PFSK-1 (cell line): Measurements from ENCODE around the gene MFSD2A.

ENCODE experiments used
- FOXP2 ChIP-seq: optimal IDR thresholded peaks from 2 replicates; pipeline ENCODE3; 2011; ENCODE audit warnings: borderline replicate concordance, control low read depth, inconsistent platforms; ENCODE audit not compliant: insufficient read depth; ENCODE audit errors: extremely low read length, extremely low read depth
- POLR2AphosphoS5 ChIP-seq: IDR thresholded peaks from 2 replicates; pipeline ENCODE4 v1.6.1; 2012; ENCODE audit warnings: low read depth, mild to moderate bottlenecking, control low read depth, low read length, moderate library complexity
- SIN3A ChIP-seq: IDR thresholded peaks from 2 replicates; pipeline ENCODE4 v1.6.1; 2012; ENCODE audit warnings: mild to moderate bottlenecking, low read length, moderate library complexity, borderline replicate concordance; ENCODE audit not compliant: insufficient read depth
- TAF1 ChIP-seq: IDR thresholded peaks from 2 replicates; pipeline ENCODE4 v1.6.1; 2012; ENCODE audit warnings: low read length, control low read depth, borderline replicate concordance; ENCODE audit not compliant: insufficient read depth
- TF ChIP-seq, protein P1 (sequence below), 2 experiments: IDR thresholded peaks; 2 replicates each; pipeline versions ENCODE4 v1.6.1 to v1.8.0; 2011 to 2012; ENCODE audit warnings: low read depth in 2 of 2, low read length in 2 of 2, control low read depth in 1 of 2, inconsistent platforms in 1 of 2, mild to moderate bottlenecking in 1 of 2, moderate library complexity in 1 of 2; ENCODE audit not compliant: insufficient read depth in 1 of 2

MFSD2A gene

DNA sequence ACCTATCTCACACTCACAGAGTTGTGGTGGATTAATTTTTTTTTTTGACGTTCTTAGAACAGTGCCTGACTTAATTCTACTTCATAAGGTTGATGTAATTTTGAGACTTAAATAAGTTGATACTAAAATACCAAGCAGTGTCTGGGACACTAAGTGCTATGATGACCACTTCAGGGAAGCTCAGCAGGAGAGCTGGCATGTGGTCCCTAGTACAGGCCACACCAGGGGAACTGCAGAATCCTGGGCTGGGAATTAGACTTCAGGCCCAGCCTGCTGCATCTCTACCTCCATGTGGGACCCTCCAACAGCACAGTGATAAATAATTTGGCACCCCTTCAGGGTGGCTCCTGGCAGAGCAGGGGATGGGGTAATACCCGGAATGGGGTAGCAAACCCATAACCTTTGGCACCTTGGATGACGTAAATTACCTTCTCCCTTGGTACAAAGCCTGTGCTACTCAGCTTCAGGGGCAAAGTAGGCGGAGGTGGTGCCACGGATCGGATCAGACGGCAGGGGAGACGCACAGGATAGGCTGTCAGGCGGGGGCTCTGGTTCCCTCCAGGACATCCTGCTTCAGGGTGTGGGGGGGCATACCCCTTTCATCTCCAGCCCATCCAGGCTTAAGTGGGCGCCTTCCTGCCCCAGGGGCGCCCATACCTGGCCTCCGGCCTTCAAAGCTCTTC is 4.8 kb downstream of the MFSD2A start:
- no peak for TF ChIP-seq POLR2AphosphoS5
- TF ChIP-seq, protein P1, sequence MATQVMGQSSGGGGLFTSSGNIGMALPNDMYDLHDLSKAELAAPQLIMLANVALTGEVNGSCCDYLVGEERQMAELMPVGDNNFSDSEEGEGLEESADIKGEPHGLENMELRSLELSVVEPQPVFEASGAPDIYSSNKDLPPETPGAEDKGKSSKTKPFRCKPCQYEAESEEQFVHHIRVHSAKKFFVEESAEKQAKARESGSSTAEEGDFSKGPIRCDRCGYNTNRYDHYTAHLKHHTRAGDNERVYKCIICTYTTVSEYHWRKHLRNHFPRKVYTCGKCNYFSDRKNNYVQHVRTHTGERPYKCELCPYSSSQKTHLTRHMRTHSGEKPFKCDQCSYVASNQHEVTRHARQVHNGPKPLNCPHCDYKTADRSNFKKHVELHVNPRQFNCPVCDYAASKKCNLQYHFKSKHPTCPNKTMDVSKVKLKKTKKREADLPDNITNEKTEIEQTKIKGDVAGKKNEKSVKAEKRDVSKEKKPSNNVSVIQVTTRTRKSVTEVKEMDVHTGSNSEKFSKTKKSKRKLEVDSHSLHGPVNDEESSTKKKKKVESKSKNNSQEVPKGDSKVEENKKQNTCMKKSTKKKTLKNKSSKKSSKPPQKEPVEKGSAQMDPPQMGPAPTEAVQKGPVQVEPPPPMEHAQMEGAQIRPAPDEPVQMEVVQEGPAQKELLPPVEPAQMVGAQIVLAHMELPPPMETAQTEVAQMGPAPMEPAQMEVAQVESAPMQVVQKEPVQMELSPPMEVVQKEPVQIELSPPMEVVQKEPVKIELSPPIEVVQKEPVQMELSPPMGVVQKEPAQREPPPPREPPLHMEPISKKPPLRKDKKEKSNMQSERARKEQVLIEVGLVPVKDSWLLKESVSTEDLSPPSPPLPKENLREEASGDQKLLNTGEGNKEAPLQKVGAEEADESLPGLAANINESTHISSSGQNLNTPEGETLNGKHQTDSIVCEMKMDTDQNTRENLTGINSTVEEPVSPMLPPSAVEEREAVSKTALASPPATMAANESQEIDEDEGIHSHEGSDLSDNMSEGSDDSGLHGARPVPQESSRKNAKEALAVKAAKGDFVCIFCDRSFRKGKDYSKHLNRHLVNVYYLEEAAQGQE (IDR thresholded peaks at IDR 0.05; ENCODE audit: insufficient read depth in 1 of 2, low read depth in 2 of 2, low read length in 2 of 2) = no peak

DNA sequence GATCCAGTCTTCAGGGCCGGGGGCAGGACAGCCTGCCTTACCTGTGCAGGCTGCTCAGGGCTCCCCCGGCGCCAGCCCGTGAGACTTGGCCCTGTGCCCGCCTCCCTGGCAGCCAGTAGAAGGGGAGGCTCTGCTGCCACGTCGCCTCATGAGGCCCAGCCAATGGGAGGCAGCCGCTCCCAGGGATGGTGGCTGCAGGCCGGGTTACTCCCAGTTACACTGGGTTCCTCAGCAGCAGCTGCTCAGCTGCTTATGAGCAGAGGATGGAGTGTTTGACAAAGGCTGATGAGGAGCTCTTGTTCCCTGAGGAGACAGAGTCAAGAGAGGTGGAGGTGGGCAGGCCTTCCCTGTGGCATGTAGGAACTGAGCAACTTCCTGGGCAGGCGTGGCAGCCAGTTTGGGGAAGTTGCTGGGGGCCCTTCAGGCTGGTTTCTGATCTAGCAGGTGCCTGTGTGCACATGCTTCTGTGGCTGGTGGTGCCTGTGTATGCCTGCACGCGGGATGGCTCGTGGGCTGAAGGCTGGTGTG is 5.5 kb downstream of the MFSD2A start:
- TF ChIP-seq TAF1 = no peak
- no peak for TF ChIP-seq SIN3A
- TF ChIP-seq, protein P1 (IDR thresholded peaks at IDR 0.05; ENCODE audit: insufficient read depth in 1 of 2, low read depth in 2 of 2, low read length in 2 of 2) = no peak
- TF ChIP-seq POLR2AphosphoS5 = no peak
- TF ChIP-seq FOXP2 = no peak

DNA sequence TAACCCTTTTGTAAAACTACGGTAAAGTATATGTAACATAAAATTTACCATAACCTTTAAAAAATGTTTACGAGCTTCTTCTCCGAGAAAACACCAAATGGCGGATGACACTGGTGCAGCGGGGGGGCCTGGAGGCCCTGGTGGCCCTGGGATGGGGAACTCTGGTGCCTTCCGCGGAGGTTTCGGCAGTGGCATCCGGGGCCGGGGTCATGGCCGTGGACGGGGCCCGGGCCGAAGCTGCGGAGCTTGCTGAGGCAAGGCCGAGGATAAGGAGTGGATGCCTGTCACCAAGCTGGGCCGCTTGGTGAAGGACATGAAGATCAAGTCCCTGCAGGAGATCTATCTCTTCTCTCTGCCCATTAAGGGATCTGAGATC is 7.5 kb downstream of the MFSD2A start:
- TF ChIP-seq SIN3A (no peak), TAF1 (no peak), FOXP2 (no peak), POLR2AphosphoS5 (no peak)
- TF ChIP-seq, protein P1 (IDR thresholded peaks at IDR 0.05; ENCODE audit: insufficient read depth in 1 of 2, low read depth in 2 of 2, low read length in 2 of 2) = no peak

DNA sequence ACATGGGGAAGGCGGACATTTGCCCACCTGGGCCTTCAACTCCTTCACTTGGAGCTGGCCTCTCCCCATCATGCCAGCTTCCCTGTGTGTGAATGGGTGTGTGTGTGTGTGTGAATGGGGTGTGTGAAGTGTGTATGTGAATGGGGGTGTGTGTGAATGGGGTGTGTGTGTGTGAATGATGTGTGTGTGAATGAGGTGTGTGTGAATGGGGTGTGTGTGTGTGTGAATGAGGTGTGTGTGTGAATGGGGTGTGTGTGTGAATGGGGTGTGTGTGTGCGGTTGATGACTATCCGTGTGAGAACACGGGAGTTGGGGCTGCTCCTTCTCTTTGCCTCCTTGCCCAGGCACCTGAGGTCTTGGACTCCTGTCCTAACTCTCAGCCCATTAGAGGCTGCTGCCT is 9.6 kb downstream of the MFSD2A start:
- TF ChIP-seq SIN3A = no peak
- TF ChIP-seq, protein P1 (IDR thresholded peaks at IDR 0.05; ENCODE audit: insufficient read depth in 1 of 2, low read depth in 2 of 2, low read length in 2 of 2) = no peak
- no peak for TF ChIP-seq TAF1
- no peak for TF ChIP-seq FOXP2
- TF ChIP-seq POLR2AphosphoS5 = no peak

DNA sequence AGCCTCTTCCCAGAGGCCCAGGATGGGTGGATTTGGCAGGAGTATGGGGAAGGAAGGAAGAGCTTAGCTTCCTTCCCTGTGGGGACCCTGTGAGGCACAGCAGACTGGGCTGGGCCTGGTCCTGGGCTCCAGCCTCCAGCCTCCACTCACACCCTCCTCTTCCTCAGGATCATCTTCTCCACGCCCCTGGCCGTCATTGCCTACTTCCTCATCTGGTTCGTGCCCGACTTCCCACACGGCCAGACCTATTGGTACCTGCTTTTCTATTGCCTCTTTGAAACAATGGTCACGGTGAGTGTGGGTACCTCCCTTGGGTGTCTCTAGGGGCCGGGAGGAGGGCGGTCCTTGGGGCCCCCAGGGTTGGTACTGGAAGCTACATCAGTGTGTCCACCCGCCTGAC is 10.1 kb downstream of the MFSD2A start:
- TF ChIP-seq, protein P1 (IDR thresholded peaks at IDR 0.05; ENCODE audit: insufficient read depth in 1 of 2, low read depth in 2 of 2, low read length in 2 of 2) = no peak
